ENCODE results near the gene FANCC.

DNA sequence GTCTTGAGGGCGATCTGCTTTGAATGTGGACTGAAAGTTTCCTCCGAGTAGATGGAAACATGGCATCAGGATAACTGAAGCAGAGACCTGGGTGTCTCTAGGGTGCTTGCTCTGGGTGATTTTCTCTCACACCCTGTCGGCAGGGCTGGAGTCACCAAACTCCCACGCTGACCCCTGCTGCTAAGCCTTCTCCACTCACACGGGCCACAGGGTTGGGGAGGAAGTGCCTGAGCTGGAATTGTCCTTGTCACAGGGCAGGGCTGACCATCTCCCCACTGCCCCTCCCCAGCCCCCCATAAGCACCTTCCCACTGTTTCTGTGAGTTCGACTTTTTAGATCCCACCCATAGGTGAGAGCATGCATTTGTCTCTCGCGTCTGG is 212.9 kb downstream of the FANCC start:
- TF ChIP-seq, protein P1, sequence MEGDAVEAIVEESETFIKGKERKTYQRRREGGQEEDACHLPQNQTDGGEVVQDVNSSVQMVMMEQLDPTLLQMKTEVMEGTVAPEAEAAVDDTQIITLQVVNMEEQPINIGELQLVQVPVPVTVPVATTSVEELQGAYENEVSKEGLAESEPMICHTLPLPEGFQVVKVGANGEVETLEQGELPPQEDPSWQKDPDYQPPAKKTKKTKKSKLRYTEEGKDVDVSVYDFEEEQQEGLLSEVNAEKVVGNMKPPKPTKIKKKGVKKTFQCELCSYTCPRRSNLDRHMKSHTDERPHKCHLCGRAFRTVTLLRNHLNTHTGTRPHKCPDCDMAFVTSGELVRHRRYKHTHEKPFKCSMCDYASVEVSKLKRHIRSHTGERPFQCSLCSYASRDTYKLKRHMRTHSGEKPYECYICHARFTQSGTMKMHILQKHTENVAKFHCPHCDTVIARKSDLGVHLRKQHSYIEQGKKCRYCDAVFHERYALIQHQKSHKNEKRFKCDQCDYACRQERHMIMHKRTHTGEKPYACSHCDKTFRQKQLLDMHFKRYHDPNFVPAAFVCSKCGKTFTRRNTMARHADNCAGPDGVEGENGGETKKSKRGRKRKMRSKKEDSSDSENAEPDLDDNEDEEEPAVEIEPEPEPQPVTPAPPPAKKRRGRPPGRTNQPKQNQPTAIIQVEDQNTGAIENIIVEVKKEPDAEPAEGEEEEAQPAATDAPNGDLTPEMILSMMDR (conservative IDR thresholded peaks at IDR 0.05): no peak
- no peak for TF ChIP-seq ZFX (IDR thresholded peaks at IDR 0.05)

All from C4-2B (cell line).